GM18498 (cell line): ENCODE results near the gene KRTAP10-6.
"Not testable (repeated sequence)": the region's sequence is repeated elsewhere in the genome, so short reads cannot be mapped to it uniquely, and the experiment has no call there.

Source experiments
- ATAC-seq: cut with Tn5 transposase; IDR thresholded peaks from one replicate; pipeline ENCODE4 v1.9.1; 2021; ENCODE audit warnings: mild to moderate bottlenecking, moderate library complexity; ENCODE audit not compliant: unreplicated experiment

KRTAP10-6 gene

GRCh38 chr21:44618504-44618903 lies 26.2 kb upstream of the KRTAP10-6 start:
- no peak for ATAC-seq

GRCh38 chr21:44617071-44617501 lies 24.8 kb upstream of the KRTAP10-6 start:
- no peak for ATAC-seq

- ATAC-seq = no peak
Measured at GRCh38 chr21:44616591-44616926, 24.3 kb upstream of the KRTAP10-6 start.

GRCh38 chr21:44615911-44616590 lies 23.7 kb upstream of the KRTAP10-6 start:
- no peak for ATAC-seq

- ATAC-seq = no peak
Measured at GRCh38 chr21:44615466-44615865, 23.2 kb upstream of the KRTAP10-6 start.

- ATAC-seq = no peak
Measured at GRCh38 chr21:44614961-44615391, 22.7 kb upstream of the KRTAP10-6 start.

- no peak for ATAC-seq
Measured at GRCh38 chr21:44614161-44614631, 21.9 kb upstream of the KRTAP10-6 start.

- ATAC-seq = no peak
Measured at GRCh38 chr21:44613386-44614155, 21.3 kb upstream of the KRTAP10-6 start.

- ATAC-seq = no peak
Measured at GRCh38 chr21:44612669-44613229, 20.4 kb upstream of the KRTAP10-6 start.

- ATAC-seq = no peak
Measured at GRCh38 chr21:44612029-44612486, 19.8 kb upstream of the KRTAP10-6 start, which contains the start of gene KRTAP10-8. Gene KRTAP10-8, plus strand, starts transcription at chr21:44612079. Its CDS starts 22 bp downstream, at chr21:44612101.

- ATAC-seq = no peak
Measured at GRCh38 chr21:44611551-44611950, 19.2 kb upstream of the KRTAP10-6 start.

GRCh38 chr21:44610157-44610843 lies 18.0 kb upstream of the KRTAP10-6 start:
- not testable (repeated sequence) for ATAC-seq

GRCh38 chr21:44609193-44609592 lies 16.9 kb upstream of the KRTAP10-6 start:
- ATAC-seq = no peak

GRCh38 chr21:44606495-44606894 lies 14.2 kb upstream of the KRTAP10-6 start:
- ATAC-seq = no peak

GRCh38 chr21:44603911-44604310 lies 11.6 kb upstream of the KRTAP10-6 start:
- no peak for ATAC-seq

- no peak for ATAC-seq
Measured at GRCh38 chr21:44603109-44603875, 11.0 kb upstream of the KRTAP10-6 start.

- no peak for ATAC-seq
Measured at GRCh38 chr21:44602463-44602850, 10.2 kb upstream of the KRTAP10-6 start.

- no peak for ATAC-seq
Measured at GRCh38 chr21:44601596-44602462, 9.5 kb upstream of the KRTAP10-6 start.

- ATAC-seq = not testable (repeated sequence)
Measured at GRCh38 chr21:44601091-44601490, 8.8 kb upstream of the KRTAP10-6 start.
